Erythroblast (primary cell): ENCODE measurements around the gene SLC1A2.

Experiments used
- GATA1 ChIP-seq: IDR thresholded peaks from 2 replicates; pipeline ENCODE4 v1.6.1; 2011; ENCODE audit warnings: low read depth, mild to moderate bottlenecking, control low read depth, low read length, moderate library complexity
- POLR2A ChIP-seq: IDR thresholded peaks from 2 replicates; pipeline ENCODE4 v1.6.1; 2011; ENCODE audit warnings: mild to moderate bottlenecking, low read length

- TF ChIP-seq POLR2A: no peak
- no peak for TF ChIP-seq GATA1
These were observed 168.7 kb downstream of the SLC1A2 start for GRCh38 chr11:35250621-35251020.
